A549 (cell line): ENCODE measurements around the gene KIF5C.

Experiments
- CBX8 ChIP-seq: fragments of 200-600 bp; sonication (generic); IDR thresholded peaks from 2 replicates; pipeline ENCODE4 v1.6.1; 2016
- CEBPB ChIP-seq, 2 experiments: fragments of >200 bp in 1 of 2; sonication (Bioruptor Twin) in 1 of 2; formaldehyde crosslinking in 1 of 2; IDR thresholded peaks; 2 replicates each; pipeline ENCODE4 v1.6.1; 2012 to 2016
- CTCF ChIP-seq: fragments of >200 bp; sonication (Bioruptor Twin); formaldehyde crosslinking; IDR thresholded peaks from 3 replicates; pipeline ENCODE4 v1.5.1; 2016
- JUN ChIP-seq, 2 experiments: fragments of >200 bp; sonication (Bioruptor Twin); formaldehyde crosslinking; IDR thresholded peaks; 2 replicates in 1 of 2; 3 replicates in 1 of 2; pipeline ENCODE4 v1.6.1; 2016 to 2017
- NFE2L2 ChIP-seq: fragments of 150-350 bp; conservative IDR thresholded peaks from 2 replicates; pipeline ENCODE4 v1.6.1; 2014; ENCODE audit warnings: low read length
- PHF8 ChIP-seq: fragments of 200-600 bp; sonication (generic); IDR thresholded peaks from 2 replicates; pipeline ENCODE4 v1.6.1; 2016; ENCODE audit warnings: low read depth, mild to moderate bottlenecking, antibody characterized with exemption, moderate library complexity, borderline replicate concordance
- POLR2AphosphoS2 ChIP-seq: conservative IDR thresholded peaks from 2 replicates; pipeline ENCODE4 v1.6.1; 2012; ENCODE audit warnings: low read length, improper control_type of control experiment, inconsistent platforms
- RCOR1 ChIP-seq: fragments of 150-350 bp; IDR thresholded peaks from 2 replicates; pipeline ENCODE4 v1.6.1; 2014; ENCODE audit warnings: antibody characterized with exemption, low read length, low read depth
- SMC3 ChIP-seq: fragments of >200 bp; sonication (Bioruptor Twin); formaldehyde crosslinking; IDR thresholded peaks from 3 replicates; pipeline ENCODE4 v1.6.1; 2018; ENCODE audit warnings: inconsistent platforms
- TF ChIP-seq, protein P1 (sequence below): IDR thresholded peaks from 2 replicates; pipeline ENCODE4 v1.6.1; 2012; ENCODE audit warnings: low read depth, borderline replicate concordance

DNA sequence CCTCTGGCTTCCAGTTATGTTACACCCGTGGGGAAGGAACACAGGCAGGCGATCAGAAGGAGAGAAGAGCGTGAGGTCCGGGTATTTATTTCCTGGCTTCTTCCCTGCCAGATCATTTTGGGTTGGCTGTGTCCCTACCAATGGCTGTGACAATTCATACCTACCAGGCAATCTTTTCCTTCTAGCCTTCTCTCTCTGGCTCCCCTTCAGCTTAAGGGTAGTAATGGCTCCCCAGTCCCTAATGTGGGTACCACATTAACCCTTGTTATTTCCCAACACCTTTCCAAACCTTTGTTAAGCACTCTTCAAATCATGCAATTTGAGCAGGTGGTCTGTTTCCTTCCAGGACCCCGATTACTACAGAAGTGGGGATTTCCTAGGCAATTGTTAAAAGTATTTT, 84.7 kb downstream of the KIF5C start:
- TF ChIP-seq NFE2L2, result no peak
- TF ChIP-seq, protein P1, sequence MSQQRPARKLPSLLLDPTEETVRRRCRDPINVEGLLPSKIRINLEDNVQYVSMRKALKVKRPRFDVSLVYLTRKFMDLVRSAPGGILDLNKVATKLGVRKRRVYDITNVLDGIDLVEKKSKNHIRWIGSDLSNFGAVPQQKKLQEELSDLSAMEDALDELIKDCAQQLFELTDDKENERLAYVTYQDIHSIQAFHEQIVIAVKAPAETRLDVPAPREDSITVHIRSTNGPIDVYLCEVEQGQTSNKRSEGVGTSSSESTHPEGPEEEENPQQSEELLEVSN, result no peak
- TF ChIP-seq CEBPB (IDR thresholded peaks at IDR 0.05), result no peak
- TF ChIP-seq RCOR1, result no peak
- no peak for TF ChIP-seq PHF8
- TF ChIP-seq POLR2AphosphoS2, result no peak
- TF ChIP-seq JUN (IDR thresholded peaks at IDR 0.05), result no peak
- TF ChIP-seq CBX8, result no peak
- no peak for TF ChIP-seq SMC3
- no peak for TF ChIP-seq CTCF
